Mucosa of stomach (tissue), 1 donor: Measurements from ENCODE around the gene ANXA1.
A peak's percentile ranks its signal among the peaks of the same experiment; 100 is the strongest.
"Not testable (repeated sequence)": the region's sequence is repeated elsewhere in the genome, so short reads cannot be mapped to it uniquely, and the experiment has no call there.

Source experiments
- H3K27me3 ChIP-seq: one replicate; pipeline ENCODE4 v1.7.0; 2013; ENCODE audit warnings: mild to moderate bottlenecking, low read length; ENCODE audit not compliant: control insufficient read depth, insufficient read depth
- H3K36me3 ChIP-seq: one replicate; pipeline ENCODE4 v1.7.0; 2013; ENCODE audit warnings: low read length; ENCODE audit not compliant: control insufficient read depth, insufficient read depth
- H3K4me1 ChIP-seq: one replicate; pipeline ENCODE4 v1.7.0; 2013; ENCODE audit warnings: mild to moderate bottlenecking, low read length; ENCODE audit not compliant: control insufficient read depth, insufficient read depth
- H3K4me3 ChIP-seq: one replicate; pipeline ENCODE4 v1.7.0; 2013; ENCODE audit warnings: low read length
- H3K9ac ChIP-seq: one replicate; pipeline ENCODE4 v1.7.0; 2013; ENCODE audit warnings: mild to moderate bottlenecking, low read length, moderate library complexity
- H3K9me3 ChIP-seq: one replicate; pipeline ENCODE4 v1.7.0; 2013; ENCODE audit warnings: mild to moderate bottlenecking, low read length, moderate library complexity; ENCODE audit not compliant: control insufficient read depth
- donor health status: Pancreatic carcinoma.

The ANXA1 gene

GRCh38 chr9:73151653-73152542 is at the start of gene ANXA1:
TSS of gene ANXA1 (plus strand) at chr9:73151865. CDS start at chr9:73158536, 6,671 bp downstream.
- peak within 1 kb of the TSS; percentile 35 for H3K9ac ChIP-seq
- H3K27me3 ChIP-seq: no peaks in the 10 kb centered on the region
- H3K9me3 ChIP-seq: no peaks in the 10 kb centered on the region
- peaks cover 23% of the 10 kb centered on the region for H3K4me1 ChIP-seq
- peak within 1 kb of the TSS; percentile 7 for H3K4me3 ChIP-seq
- H3K36me3 ChIP-seq: no peaks in the 10 kb centered on the region

- H3K36me3 ChIP-seq: no peaks in the 10 kb centered on the region
- H3K4me3 ChIP-seq: no peak overlapping the region
- no peaks in the 10 kb centered on the region for H3K9me3 ChIP-seq
- H3K27me3 ChIP-seq: no peaks in the 10 kb centered on the region
- no peak overlapping the region for H3K9ac ChIP-seq
- peaks cover 5% of the 10 kb centered on the region for H3K4me1 ChIP-seq
Measured at GRCh38 chr9:73104342-73104741, 47.3 kb upstream of the ANXA1 start.

- H3K27me3 ChIP-seq: no peaks in the 10 kb centered on the region
- H3K4me3 ChIP-seq: no peak overlapping the region
- no peak overlapping the region for H3K9ac ChIP-seq
- H3K9me3 ChIP-seq: no peaks in the 10 kb centered on the region
- no peaks in the 10 kb centered on the region for H3K36me3 ChIP-seq
- H3K4me1 ChIP-seq: peaks cover 3% of the 10 kb centered on the region
Measured at GRCh38 chr9:73104921-73105320, 46.7 kb upstream of the ANXA1 start.

GRCh38 chr9:73107489-73108069 is 44.1 kb upstream of the ANXA1 start:
- not testable (repeated sequence) for H3K4me1 ChIP-seq, H3K4me3 ChIP-seq, H3K27me3 ChIP-seq, H3K9me3 ChIP-seq, H3K9ac ChIP-seq, H3K36me3 ChIP-seq

GRCh38 chr9:73114058-73114457 is 37.6 kb upstream of the ANXA1 start:
- H3K36me3 ChIP-seq: no peaks in the 10 kb centered on the region
- H3K4me1 ChIP-seq: peaks cover 4% of the 10 kb centered on the region
- no peak overlapping the region for H3K9ac ChIP-seq
- no peaks in the 10 kb centered on the region for H3K27me3 ChIP-seq
- no peak overlapping the region for H3K4me3 ChIP-seq
- H3K9me3 ChIP-seq: no peaks in the 10 kb centered on the region

- Histone ChIP-seq H3K4me3 (no peak overlapping the region), H3K36me3 (no peaks in the 10 kb centered on the region), H3K27me3 (no peaks in the 10 kb centered on the region), H3K4me1 (peaks cover 4% of the 10 kb centered on the region), H3K9me3 (no peaks in the 10 kb centered on the region), H3K9ac (no peak overlapping the region)
Measured at GRCh38 chr9:73114958-73115357, 36.7 kb upstream of the ANXA1 start.

- H3K9me3 ChIP-seq: no peaks in the 10 kb centered on the region
- H3K9ac ChIP-seq: no peak overlapping the region
- no peaks in the 10 kb centered on the region for H3K27me3 ChIP-seq
- peaks cover 4% of the 10 kb centered on the region for H3K4me1 ChIP-seq
- H3K36me3 ChIP-seq: no peaks in the 10 kb centered on the region
- no peak overlapping the region for H3K4me3 ChIP-seq
Measured at GRCh38 chr9:73116031-73116430, 35.6 kb upstream of the ANXA1 start.

GRCh38 chr9:73116880-73117279 is 34.8 kb upstream of the ANXA1 start:
- Histone ChIP-seq H3K9ac (no peak overlapping the region), H3K36me3 (no peaks in the 10 kb centered on the region), H3K9me3 (no peaks in the 10 kb centered on the region), H3K27me3 (no peaks in the 10 kb centered on the region), H3K4me1 (peaks cover 4% of the 10 kb centered on the region), H3K4me3 (no peak overlapping the region)

GRCh38 chr9:73118286-73118685 is 33.4 kb upstream of the ANXA1 start:
- H3K27me3 ChIP-seq: no peaks in the 10 kb centered on the region
- no peaks in the 10 kb centered on the region for H3K36me3 ChIP-seq
- no peak overlapping the region for H3K9ac ChIP-seq
- no peak overlapping the region for H3K4me3 ChIP-seq
- H3K4me1 ChIP-seq: peaks cover 4% of the 10 kb centered on the region
- no peaks in the 10 kb centered on the region for H3K9me3 ChIP-seq

- H3K36me3 ChIP-seq: no peaks in the 10 kb centered on the region
- H3K9ac ChIP-seq: no peak overlapping the region
- H3K27me3 ChIP-seq: no peaks in the 10 kb centered on the region
- H3K9me3 ChIP-seq: no peaks in the 10 kb centered on the region
- no peak overlapping the region for H3K4me3 ChIP-seq
- peaks cover 4% of the 10 kb centered on the region for H3K4me1 ChIP-seq
Measured at GRCh38 chr9:73118898-73119554, 32.6 kb upstream of the ANXA1 start.

GRCh38 chr9:73121375-73121935 is 30.2 kb upstream of the ANXA1 start:
- peaks cover 4% of the 10 kb centered on the region for H3K4me1 ChIP-seq
- no peaks in the 10 kb centered on the region for H3K27me3 ChIP-seq

GRCh38 chr9:73125651-73126050 is 26.0 kb upstream of the ANXA1 start:
- Histone ChIP-seq H3K4me1 (no peaks in the 10 kb centered on the region), H3K9me3 (no peaks in the 10 kb centered on the region), H3K9ac (no peak overlapping the region), H3K36me3 (no peaks in the 10 kb centered on the region), H3K27me3 (no peaks in the 10 kb centered on the region), H3K4me3 (no peak overlapping the region)

More at GRCh38 chr9:73121375-73121935, 30.2 kb upstream of the ANXA1 start:
- H3K36me3 ChIP-seq: no peaks in the 10 kb centered on the region
- no peaks in the 10 kb centered on the region for H3K9me3 ChIP-seq
- H3K4me3 ChIP-seq: no peak overlapping the region
- H3K9ac ChIP-seq: no peak overlapping the region
